Measurements from ENCODE around the gene SLC48A1.
"Not testable (repeated sequence)": the region's sequence is repeated elsewhere in the genome, so short reads cannot be mapped to it uniquely, and the experiment has no call there.

Gene SLC48A1

DNA sequence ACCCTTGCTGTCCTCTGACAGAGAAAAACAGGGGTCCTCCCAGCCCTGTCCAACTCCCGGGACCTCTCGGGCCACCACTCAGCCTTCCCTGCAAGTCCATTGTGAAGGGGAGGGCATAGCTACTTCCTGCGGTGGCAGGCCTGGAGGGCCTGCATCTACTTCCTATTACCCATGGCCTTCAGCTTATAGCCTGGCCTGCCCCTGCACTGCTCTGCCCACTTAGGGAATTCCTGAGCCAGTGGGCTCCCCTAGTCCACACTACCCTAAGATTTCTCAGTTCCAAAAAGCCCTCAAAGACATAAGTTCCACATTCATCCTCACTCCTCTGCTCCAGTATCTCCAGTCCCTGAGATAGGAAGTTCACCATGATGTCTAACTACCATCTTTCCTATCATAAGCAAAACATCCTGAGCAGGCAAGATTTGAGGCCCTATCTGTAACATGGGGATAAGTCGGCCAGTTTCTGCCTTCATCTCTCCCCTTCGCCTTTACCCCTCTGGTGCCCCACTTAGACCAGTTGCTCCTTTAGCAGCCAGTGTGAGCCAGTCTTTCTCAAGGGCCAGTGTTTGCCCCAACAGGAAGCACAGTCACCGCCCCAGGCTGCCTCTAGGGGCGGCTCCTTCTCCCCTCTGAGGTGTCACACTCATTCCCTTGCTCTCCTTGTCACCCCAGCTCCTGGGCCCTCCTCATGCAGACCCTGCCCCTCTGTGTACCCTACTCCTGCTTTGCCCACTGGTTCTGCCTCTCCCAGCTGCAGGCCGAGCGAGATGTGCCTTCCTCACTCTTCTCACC is 35.7 kb downstream of the SLC48A1 start:
- Mint-ChIP-seq H3K4me1 (peaks cover 93% of the 10 kb centered on the region), H3K27ac (peak overlapping the region; percentile 82), H3K36me3 (ENCODE audit: low read depth) (peaks cover 12% of the 10 kb centered on the region), H3K9me3 (no peaks in the 10 kb centered on the region), H3K4me3 (peak overlapping the region; percentile 42), H3K27me3 (ENCODE audit: low read depth, poor library complexity) (no peaks in the 10 kb centered on the region)
- TF ChIP-seq, protein P1, sequence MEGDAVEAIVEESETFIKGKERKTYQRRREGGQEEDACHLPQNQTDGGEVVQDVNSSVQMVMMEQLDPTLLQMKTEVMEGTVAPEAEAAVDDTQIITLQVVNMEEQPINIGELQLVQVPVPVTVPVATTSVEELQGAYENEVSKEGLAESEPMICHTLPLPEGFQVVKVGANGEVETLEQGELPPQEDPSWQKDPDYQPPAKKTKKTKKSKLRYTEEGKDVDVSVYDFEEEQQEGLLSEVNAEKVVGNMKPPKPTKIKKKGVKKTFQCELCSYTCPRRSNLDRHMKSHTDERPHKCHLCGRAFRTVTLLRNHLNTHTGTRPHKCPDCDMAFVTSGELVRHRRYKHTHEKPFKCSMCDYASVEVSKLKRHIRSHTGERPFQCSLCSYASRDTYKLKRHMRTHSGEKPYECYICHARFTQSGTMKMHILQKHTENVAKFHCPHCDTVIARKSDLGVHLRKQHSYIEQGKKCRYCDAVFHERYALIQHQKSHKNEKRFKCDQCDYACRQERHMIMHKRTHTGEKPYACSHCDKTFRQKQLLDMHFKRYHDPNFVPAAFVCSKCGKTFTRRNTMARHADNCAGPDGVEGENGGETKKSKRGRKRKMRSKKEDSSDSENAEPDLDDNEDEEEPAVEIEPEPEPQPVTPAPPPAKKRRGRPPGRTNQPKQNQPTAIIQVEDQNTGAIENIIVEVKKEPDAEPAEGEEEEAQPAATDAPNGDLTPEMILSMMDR (IDR thresholded peaks at IDR 0.05) = no peak
- DNase-seq = no peak

DNA sequence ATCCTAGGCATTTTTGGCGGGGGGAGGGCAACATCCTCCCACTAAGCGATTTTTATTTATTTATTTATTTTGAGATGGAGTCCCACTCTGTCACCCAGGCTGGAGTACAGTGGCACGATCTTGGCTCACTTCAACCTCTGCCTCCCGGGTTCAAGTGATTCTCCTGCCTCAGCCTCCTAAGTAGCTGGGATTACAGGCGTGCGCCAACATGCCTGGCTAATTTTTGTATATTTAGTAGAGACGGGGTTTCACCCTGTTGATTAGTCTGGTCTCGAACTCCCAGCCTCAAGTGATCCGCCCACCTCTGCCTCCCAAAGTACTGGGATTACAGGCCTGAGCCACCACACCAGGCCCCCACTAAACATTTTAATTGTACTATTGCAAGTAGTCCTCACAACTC is 36.5 kb downstream of the SLC48A1 start:
- not testable (repeated sequence) for H3K27ac Mint-ChIP-seq; DNase-seq; H3K4me3 Mint-ChIP-seq; H3K9me3 Mint-ChIP-seq; H3K27me3 Mint-ChIP-seq (ENCODE audit: low read depth, poor library complexity)
- Mint-ChIP-seq H3K4me1 (peaks cover 93% of the 10 kb centered on the region), H3K36me3 (ENCODE audit: low read depth) (peaks cover 12% of the 10 kb centered on the region)

DNA sequence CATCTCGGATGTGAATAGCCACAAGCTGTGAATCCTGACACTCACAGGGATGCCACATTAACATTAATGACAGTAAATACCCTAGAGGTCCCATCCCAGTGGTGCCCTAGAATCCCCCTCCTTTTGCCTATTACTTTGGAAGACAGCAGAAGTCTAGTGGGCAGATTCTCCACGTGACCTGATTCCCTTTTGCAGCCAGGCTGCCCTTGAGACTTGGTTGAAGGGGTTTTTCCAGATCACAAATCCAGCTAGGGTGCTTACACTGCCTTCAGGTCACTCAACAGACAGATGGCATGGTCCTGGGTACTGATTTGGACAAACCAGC is 38.0 kb downstream of the SLC48A1 start:
- Mint-ChIP-seq H3K4me3 (no peak overlapping the region), H3K4me1 (peaks cover 93% of the 10 kb centered on the region), H3K27ac (peak overlapping the region; percentile 88), H3K27me3 (ENCODE audit: low read depth, poor library complexity) (no peaks in the 10 kb centered on the region), H3K9me3 (no peaks in the 10 kb centered on the region), H3K36me3 (ENCODE audit: low read depth) (peaks cover 4% of the 10 kb centered on the region)
- TF ChIP-seq, protein P1 (IDR thresholded peaks at IDR 0.05) = no peak
- DNase-seq = no peak

DNA sequence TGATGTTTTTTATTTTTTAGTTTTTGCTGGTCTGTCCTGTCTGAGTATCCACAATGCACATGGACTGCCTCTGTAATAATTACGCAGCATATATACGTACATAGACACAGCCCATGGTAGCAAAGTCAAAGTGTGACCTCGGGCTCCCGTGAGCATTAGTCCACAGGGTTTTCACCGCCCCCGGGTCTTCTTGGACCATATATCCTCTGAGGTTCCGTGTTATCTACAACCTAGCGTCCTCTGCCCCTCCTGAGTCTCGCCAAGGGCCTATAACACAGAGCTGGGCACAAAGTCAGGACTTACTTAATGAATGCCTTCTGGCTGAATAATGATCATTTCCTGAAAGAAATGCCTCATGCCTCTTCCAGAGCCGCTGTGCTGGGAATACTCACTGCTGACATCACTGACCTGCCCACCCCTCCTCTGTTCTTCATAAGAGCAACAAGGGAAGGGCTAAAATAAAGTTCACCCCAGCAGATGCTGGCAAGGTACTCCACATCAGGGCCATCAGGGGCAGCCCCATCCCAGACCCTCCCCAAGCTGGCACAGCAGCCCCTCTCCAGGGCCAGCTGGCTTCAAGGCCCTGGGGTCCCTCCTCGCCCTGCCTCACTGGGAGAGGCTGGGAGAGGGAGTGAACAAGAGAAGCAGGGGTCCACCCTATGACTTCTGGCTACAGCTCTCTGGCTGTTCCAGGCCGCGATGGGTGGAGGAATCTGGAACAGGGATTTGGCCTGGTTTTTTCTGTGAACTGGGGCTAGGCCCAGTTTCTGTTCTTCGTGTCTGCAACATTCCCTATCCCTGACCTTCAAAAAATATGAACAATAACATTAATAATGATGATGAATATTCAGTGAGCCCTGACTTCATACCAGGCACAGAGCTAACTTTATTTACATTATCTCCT is 38.8 kb downstream of the SLC48A1 start:
- DNase-seq = no peak
- Mint-ChIP-seq H3K9me3 (no peaks in the 10 kb centered on the region), H3K4me3 (peak overlapping the region; percentile 64), H3K27ac (peak overlapping the region; percentile 90), H3K4me1 (peaks cover 93% of the 10 kb centered on the region), H3K36me3 (ENCODE audit: low read depth) (peaks cover 4% of the 10 kb centered on the region), H3K27me3 (ENCODE audit: low read depth, poor library complexity) (no peaks in the 10 kb centered on the region)
- TF ChIP-seq, protein P1 (IDR thresholded peaks at IDR 0.05) = no peak

DNA sequence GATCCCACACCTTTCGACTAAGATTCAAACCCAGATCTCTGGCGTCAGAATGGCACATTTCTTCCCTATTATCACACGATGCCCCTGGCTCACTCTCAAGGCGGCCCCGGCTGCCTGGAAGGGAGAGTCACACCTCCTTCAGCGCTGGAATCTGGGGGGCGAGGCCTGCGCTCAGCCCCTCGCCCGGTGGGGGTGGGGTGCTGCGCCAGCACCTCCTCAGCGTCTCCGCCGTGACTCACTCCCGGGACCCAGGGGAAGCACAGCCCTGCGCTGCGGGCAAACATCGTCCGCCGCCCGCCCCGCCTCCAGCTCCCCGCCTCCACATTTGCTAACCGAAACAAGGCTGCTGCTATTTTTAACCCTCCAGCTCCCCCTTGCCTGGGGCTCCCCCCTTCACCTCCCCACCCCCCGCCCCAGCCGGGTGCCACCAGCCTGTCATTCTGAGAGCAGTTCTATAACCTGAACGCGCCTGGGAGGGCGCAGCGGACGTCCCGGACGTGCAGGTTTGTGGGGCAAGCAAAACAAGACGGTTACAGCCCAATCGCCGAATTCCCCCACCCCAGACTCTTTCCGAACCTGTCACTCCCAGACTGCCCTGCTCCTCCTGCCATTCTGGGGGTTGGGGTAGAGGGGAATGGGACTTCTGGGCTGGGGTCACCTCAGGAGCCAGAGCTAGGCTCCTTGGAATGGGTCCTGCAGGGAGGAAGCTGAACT is 39.9 kb downstream of the SLC48A1 start:
- H3K4me3 Mint-ChIP-seq = peak overlapping the region; percentile 76

More for the DNA sequence above, 39.9 kb downstream of the SLC48A1 start:
- Mint-ChIP-seq H3K27ac (peak overlapping the region; percentile 99), H3K4me1 (peaks cover 93% of the 10 kb centered on the region), H3K36me3 (ENCODE audit: low read depth) (peaks cover 4% of the 10 kb centered on the region), H3K27me3 (ENCODE audit: low read depth, poor library complexity) (no peaks in the 10 kb centered on the region), H3K9me3 (no peaks in the 10 kb centered on the region)
- DNase-seq = peak; percentile 81
- TF ChIP-seq, protein P1 (IDR thresholded peaks at IDR 0.05) = no peak

Data from nephron progenitor cell (in vitro differentiated cells).